GM19438 (cell line): ENCODE data around the gene TAP2.

Source experiments
- ATAC-seq: cut with Tn5 transposase; IDR thresholded peaks from one replicate; pipeline ENCODE4 v1.9.1; 2021; ENCODE audit warnings: low read depth; ENCODE audit not compliant: unreplicated experiment

The TAP2 gene

GRCh38 chr6:32796848-32797776 lies 41.4 kb downstream of the TAP2 start:
- no peak for ATAC-seq

DNA sequence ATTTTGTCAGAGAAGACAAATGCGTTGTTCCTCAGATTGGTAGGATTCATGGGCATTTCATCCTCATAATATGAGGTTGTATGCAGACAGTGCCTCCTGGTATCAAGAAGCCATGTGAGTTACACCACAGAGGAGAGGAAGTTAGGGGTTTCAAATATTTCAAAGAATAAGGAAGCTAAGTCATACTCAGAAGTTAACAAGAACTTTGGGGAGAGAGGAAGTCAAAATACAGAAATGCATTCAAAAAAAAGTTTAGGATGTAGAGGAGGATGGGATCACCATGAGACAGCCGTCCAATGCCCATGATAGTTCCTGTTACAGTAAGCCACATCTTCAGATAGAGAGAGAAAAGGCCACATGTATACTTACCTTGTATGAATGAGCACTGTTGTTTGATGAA lies 44.0 kb downstream of the TAP2 start:
- ATAC-seq = no peak

GRCh38 chr6:32792901-32793435 lies 45.6 kb downstream of the TAP2 start:
- no peak for ATAC-seq

DNA sequence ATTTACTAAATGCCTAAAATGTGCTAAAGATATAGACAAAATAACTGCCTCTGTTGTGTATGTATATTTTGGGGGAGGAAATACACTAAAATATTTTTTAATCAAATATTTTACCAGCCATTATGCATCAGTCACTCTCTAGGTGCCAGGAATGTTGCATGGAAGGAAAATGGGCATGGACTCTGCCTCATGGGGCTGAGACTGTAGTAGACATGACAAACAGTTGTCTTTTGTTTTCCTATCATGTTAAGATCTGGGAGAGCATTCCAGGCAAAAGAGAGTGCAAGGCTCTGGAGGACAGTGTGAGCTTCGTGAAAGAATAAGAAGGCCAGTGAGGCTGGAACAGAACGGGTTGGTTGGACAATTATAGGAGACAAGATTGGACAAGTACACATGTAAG lies 48.2 kb downstream of the TAP2 start:
- no peak for ATAC-seq
